H1 (cell line): ENCODE measurements around the gene TMEM178B. TPM values are rescaled to one million over a fixed set of nuclear protein-coding genes. Genes with fewer than 3 reads are reported as not detected.

Source experiments
- CTCF ChIA-PET: fragments of 300-600 bp; sonication (Branson Sonifier 250); formaldehyde crosslinking; loops from one replicate; lab custom pipeline; 2021; ENCODE audit not compliant: partially characterized antibody; lab: Charles Lee
- POLR2A ChIA-PET: fragments of 300-600 bp; sonication (Branson Sonifier 250); formaldehyde crosslinking; loops from one replicate; lab custom pipeline; 2021; ENCODE audit warnings: inconsistent platforms; ENCODE audit not compliant: partially characterized antibody; lab: Charles Lee
- DNase-seq, 2 experiments: peaks; one replicate each; pipeline versions ENCODE4 v3.0.0 to v3.0.0-alpha.2; 2010 to 2022; ENCODE audit warnings: low spot score in 2 of 2, low read depth in 1 of 2, mixed read lengths in 1 of 2
- FAIRE-seq: peaks from 2 replicates; lab custom pipeline; 2011; peaks lifted over from hg19 to GRCh38; lab: Jason Lieb, UNC
- H2AFZ ChIP-seq: 2 replicates; pipeline ENCODE4 v1.8.1; 2012; ENCODE audit warnings: low read length, inconsistent platforms
- H2AK5ac ChIP-seq: 2 replicates; pipeline ENCODE4 v1.6.1; 2013; ENCODE audit warnings: low read depth, low read length
- H2BK120ac ChIP-seq: replicated peaks from 2 replicates; pipeline ENCODE3; 2013; ENCODE audit warnings: low read depth, low read length, inconsistent platforms
- H2BK12ac ChIP-seq: 2 replicates; pipeline ENCODE4 v1.6.1; 2013; ENCODE audit warnings: low read depth, low read length
- H2BK15ac ChIP-seq: 2 replicates; pipeline ENCODE4 v1.6.1; 2013; ENCODE audit warnings: low read length
- H2BK20ac ChIP-seq: 2 replicates; pipeline ENCODE4 v1.6.1; 2013; ENCODE audit warnings: low read length
- H2BK5ac ChIP-seq: 2 replicates; pipeline ENCODE4 v1.6.1; 2013; ENCODE audit warnings: low read depth, low read length
- H3K14ac ChIP-seq: 2 replicates; pipeline ENCODE4 v1.6.1; 2013; ENCODE audit warnings: inconsistent platforms; ENCODE audit not compliant: insufficient read length
- H3K18ac ChIP-seq: 2 replicates; pipeline ENCODE4 v1.6.1; 2013; ENCODE audit warnings: low read length; ENCODE audit errors: extremely low read depth
- H3K23ac ChIP-seq: 2 replicates; pipeline ENCODE4 v1.6.1; 2013; ENCODE audit warnings: inconsistent platforms; ENCODE audit not compliant: insufficient read length
- H3K23me2 ChIP-seq: 2 replicates; pipeline ENCODE4 v1.6.1; 2013; ENCODE audit warnings: low read depth, low read length
- H3K27ac ChIP-seq: 2 replicates; pipeline ENCODE4 v1.6.1; 2011; ENCODE audit warnings: low read depth, low read length, inconsistent platforms
- H3K27me3 ChIP-seq, 4 experiments: replicated peaks in 1 of 4; 1 replicate in 1 of 4; 2 replicates in 3 of 4; pipeline versions ENCODE4 v1.6.1 to v1.8.1; 2011 to 2013; ENCODE audit warnings: low read length in 3 of 4, mild to moderate bottlenecking in 3 of 4, inconsistent platforms in 2 of 4, mixed read lengths in 2 of 4, moderate library complexity in 1 of 4; ENCODE audit not compliant: control insufficient read depth in 3 of 4, insufficient read depth in 3 of 4; ENCODE audit errors: extremely low read depth in 1 of 4
- H3K36me3 ChIP-seq, 4 experiments: 2 replicates each; pipeline versions ENCODE4 v1.6.1 to v1.8.1; 2011 to 2013; ENCODE audit warnings: mild to moderate bottlenecking in 4 of 4, low read length in 3 of 4, moderate library complexity in 2 of 4, control low read depth in 1 of 4, inconsistent platforms in 1 of 4; ENCODE audit not compliant: insufficient read depth in 4 of 4, control insufficient read depth in 2 of 4
- H3K4ac ChIP-seq: replicated peaks from 2 replicates; pipeline ENCODE3; 2013; ENCODE audit warnings: low read length, low read depth, mixed read lengths, inconsistent platforms; ENCODE audit not compliant: insufficient read length
- H3K4me1 ChIP-seq, 4 experiments: replicated peaks in 1 of 4; 1 replicate in 1 of 4; 2 replicates in 3 of 4; pipeline versions ENCODE4 v1.6.1 to v1.8.1; 2011 to 2013; ENCODE audit warnings: low read length in 3 of 4, inconsistent platforms in 2 of 4, mixed read lengths in 1 of 4; ENCODE audit not compliant: insufficient read depth in 4 of 4, control insufficient read depth in 3 of 4
- H3K4me2 ChIP-seq, 2 experiments: 2 replicates each; pipeline versions ENCODE4 v1.6.1 to v1.8.1; 2011 to 2013; ENCODE audit warnings: low read depth in 2 of 2, low read length in 2 of 2, control low read depth in 1 of 2, inconsistent platforms in 1 of 2, mild to moderate bottlenecking in 1 of 2; ENCODE audit not compliant: insufficient read depth in 1 of 2
- H3K4me3 ChIP-seq, 4 experiments: fragments of 200-600, 300-600 bp in 1 of 4; sonication (generic), shearing (Covaris generic), sonication (Bioruptor Twin) in 1 of 4; 2 replicates each; pipeline versions ENCODE4 v1.5.1 to v1.8.1; 2011 to 2016; ENCODE audit warnings: low read length in 4 of 4, low read depth in 3 of 4, control low read depth in 2 of 4, inconsistent platforms in 2 of 4, mild to moderate bottlenecking in 2 of 4, mixed read lengths in 1 of 4, moderate library complexity in 1 of 4; ENCODE audit not compliant: insufficient read depth in 2 of 4; ENCODE audit errors: extremely low read depth in 1 of 4
- H3K56ac ChIP-seq: replicated peaks from 2 replicates; pipeline ENCODE3; 2013; ENCODE audit warnings: low read depth, mild to moderate bottlenecking, mixed read lengths, low read length, inconsistent platforms; ENCODE audit not compliant: insufficient read length
- H3K79me1 ChIP-seq: 2 replicates; pipeline ENCODE4 v1.6.1; 2013; ENCODE audit warnings: low read depth, low read length, control low read depth
- H3K79me2 ChIP-seq, 2 experiments: 2 replicates each; pipeline versions ENCODE4 v1.6.1 to v1.8.1; 2012 to 2013; ENCODE audit warnings: low read length in 2 of 2, mild to moderate bottlenecking in 2 of 2, inconsistent platforms in 1 of 2; ENCODE audit not compliant: insufficient read depth in 2 of 2, control insufficient read depth in 1 of 2
- H3K9ac ChIP-seq, 4 experiments: replicated peaks in 1 of 4; 1 replicate in 1 of 4; 2 replicates in 3 of 4; pipeline versions ENCODE4 v1.6.1 to v1.8.1; 2011 to 2013; ENCODE audit warnings: low read depth in 3 of 4, low read length in 3 of 4, control low read depth in 2 of 4, mild to moderate bottlenecking in 2 of 4, moderate library complexity in 2 of 4, inconsistent platforms in 1 of 4; ENCODE audit errors: extremely low read depth in 1 of 4
- H3K9me3 ChIP-seq, 2 experiments: 2 replicates each; pipeline versions ENCODE4 v1.6.1 to v1.8.1; 2012 to 2013; ENCODE audit warnings: mild to moderate bottlenecking in 2 of 2, moderate library complexity in 2 of 2, control low read depth in 1 of 2, inconsistent platforms in 1 of 2, low read depth in 1 of 2, low read length in 1 of 2, mixed read lengths in 1 of 2; ENCODE audit not compliant: insufficient read depth in 2 of 2
- H4K20me1 ChIP-seq, 2 experiments: replicated peaks in 1 of 2; 2 replicates each; pipeline versions ENCODE3 to v1.8.1; 2011 to 2013; ENCODE audit warnings: inconsistent platforms in 2 of 2, low read length in 2 of 2, mild to moderate bottlenecking in 1 of 2; ENCODE audit not compliant: insufficient read depth in 2 of 2, control insufficient read depth in 1 of 2
- H4K5ac ChIP-seq: 2 replicates; pipeline ENCODE4 v1.6.1; 2013; ENCODE audit warnings: low read length, low read depth, mixed read lengths, inconsistent platforms; ENCODE audit not compliant: insufficient read length
- H4K8ac ChIP-seq: 2 replicates; pipeline ENCODE4 v1.8.0; 2013; ENCODE audit warnings: mild to moderate bottlenecking, moderate library complexity, low read length, inconsistent platforms; ENCODE audit not compliant: insufficient read depth; ENCODE audit errors: extremely low read depth
- H4K91ac ChIP-seq: replicated peaks from 2 replicates; pipeline ENCODE3; 2013; ENCODE audit warnings: low read length, mixed read lengths, inconsistent platforms; ENCODE audit not compliant: insufficient read length
- ASH2L ChIP-seq: fragments of 200-600, 300-600 bp; sonication (generic); IDR thresholded peaks from one replicate; pipeline ENCODE4 v1.7.1; 2017; ENCODE audit warnings: low read length
- CBX5 ChIP-seq: fragments of 300-800, 300-1000 bp; sonication (generic); IDR thresholded peaks from 2 replicates; pipeline ENCODE4 v1.7.1; 2016; ENCODE audit warnings: antibody characterized with exemption, low read length, low read depth
- GTF2F1 ChIP-seq: IDR thresholded peaks from 2 replicates; pipeline ENCODE4 v1.6.1; 2012; ENCODE audit warnings: low read depth, low read length, improper control_type of control experiment, borderline replicate concordance
- KDM5A ChIP-seq: fragments of 200-600 bp; IDR thresholded peaks from 2 replicates; pipeline ENCODE4 v1.7.1; 2012; ENCODE audit warnings: mild to moderate bottlenecking, low read length, inconsistent platforms, mixed read lengths
- MAFK ChIP-seq: IDR thresholded peaks from 2 replicates; pipeline ENCODE4 v1.6.1; 2012; ENCODE audit warnings: low read depth, mild to moderate bottlenecking, improper control_type of control experiment, low read length
- RXRA ChIP-seq: IDR thresholded peaks from 2 replicates; pipeline ENCODE4 v1.6.1; 2011; ENCODE audit warnings: low read depth, mild to moderate bottlenecking, low read length, moderate library complexity; ENCODE audit not compliant: insufficient read depth
- SP1 ChIP-seq: IDR thresholded peaks from 2 replicates; pipeline ENCODE4 v1.6.1; 2011; ENCODE audit warnings: low read depth, low read length
- SP4 ChIP-seq: IDR thresholded peaks from 2 replicates; pipeline ENCODE4 v1.6.1; 2012; ENCODE audit warnings: low read length, inconsistent platforms
- SRF ChIP-seq: IDR thresholded peaks from 2 replicates; pipeline ENCODE4 v1.6.1; 2011; ENCODE audit warnings: mild to moderate bottlenecking, low read depth, low read length, moderate library complexity
- TBP ChIP-seq: IDR thresholded peaks from 2 replicates; pipeline ENCODE4 v1.6.1; 2011; ENCODE audit warnings: low read depth, low read length, improper control_type of control experiment
- WGBS, 2 experiments: shearing (Covaris generic) in 1 of 2; methylation state at CpG; one replicate each; pipeline versions ENCODE4 v1.1.6 to v1.1.7; 2013 to 2015; ENCODE audit warnings: low lambda C conversion rate in 2 of 2, mixed read lengths in 2 of 2, inconsistent platforms in 1 of 2, low coverage in 1 of 2, missing lambda C conversion rate in 1 of 2; ENCODE audit not compliant: insufficient replicate concordance in 2 of 2, insufficient coverage in 1 of 2, insufficient read length in 1 of 2; ENCODE audit errors: extremely low coverage in 1 of 2, missing lambda C conversion rate in 1 of 2; 5-methylcytosine and 5-hydroxymethylcytosine counted together
- polyA plus RNA-seq, 7 experiments: library from polyadenylated mRNA; depleted of rRNA in 3 of 7; stranded (reverse) in 5 of 7; unstranded in 2 of 7; fragments of >200 nt in 5 of 7; fragments of 200-250 nt in 2 of 7; gene quantifications; 1 replicate in 5 of 7; 2 replicates in 1 of 7; 4 replicates in 1 of 7; pipeline versions ENCODE4 v1.2.1 to v1.2.3, GENCODE V29; 2011 to 2013; ENCODE audit warnings: missing spikeins in 2 of 7, mixed read lengths in 2 of 7
- total RNA-seq: library from RNA; stranded (reverse); fragmentation: NEBNext Ultra II Directional; extraction: Animal tissue kit (Norgen Biotek cat#: 25700); gene quantifications from 2 replicates; pipeline ENCODE4 v1.2.1, GENCODE V29; 2021

The TMEM178B gene
- total and polyA plus RNA-seq, 2 of the 8 experiments (the other 6 are each of a cell fraction or from before 2014, with no cell fraction given) = 5.3 to 18.1 TPM

- H2AK5ac ChIP-seq = no peak overlapping the region
- no peaks in the 10 kb centered on the region for H3K9me3 ChIP-seq
- no peak overlapping the region for H2BK12ac ChIP-seq
- H3K27ac ChIP-seq = no peak overlapping the region
- H3K4ac ChIP-seq = no peak overlapping the region
- no peak overlapping the region for H3K56ac ChIP-seq
- no peaks in the 10 kb centered on the region for H3K27me3 ChIP-seq
- H3K4me1 ChIP-seq = peaks cover 0 to 5% (median 0%) of the 10 kb centered on the region in 4 experiments; a peak in 1 of 7 replicates
- H3K79me1 ChIP-seq = no peaks in the 10 kb centered on the region
- H3K4me2 ChIP-seq = no peak overlapping the region
- H3K9ac ChIP-seq = no peak overlapping the region
- no peak for FAIRE-seq
- H2AFZ ChIP-seq = no peak overlapping the region
- H4K91ac ChIP-seq = no peak overlapping the region
- H4K8ac ChIP-seq = no peak overlapping the region
- H3K14ac ChIP-seq = no peak overlapping the region
- H4K20me1 ChIP-seq = peaks cover 0 to 2% of the 10 kb centered on the region in 2 experiments
- H2BK15ac ChIP-seq = no peak overlapping the region
- H4K5ac ChIP-seq = no peak overlapping the region
- H2BK20ac ChIP-seq = no peak overlapping the region
- H2BK120ac ChIP-seq = no peak overlapping the region
- H3K79me2 ChIP-seq = no peaks in the 10 kb centered on the region
- H3K18ac ChIP-seq = no peak overlapping the region
- H3K23ac ChIP-seq = no peak overlapping the region
- 92% methylated on average over 2 of the region's 2 CpGs; no CpG with 5 or more reads in 1 of the 2 experiments for WGBS, 2 experiments
- no peaks in the 10 kb centered on the region for H3K36me3 ChIP-seq
- no peak overlapping the region for H2BK5ac ChIP-seq
- ChIA-PET POLR2A (no interaction called here), CTCF (interaction anchor here (1.3 to 1.9 kb wide), 3 partner anchors 15 to 186 kb away, joined by 3 to 6 read pairs (median 3); no protein-coding TSS in a partner anchor)
- no peak for DNase-seq
- no peak overlapping the region for H3K4me3 ChIP-seq
- no peaks in the 10 kb centered on the region for H3K23me2 ChIP-seq
- TF ChIP-seq GTF2F1 (no peak), CBX5 (no peak), KDM5A (no peak), SP1 (no peak), MAFK (no peak), SRF (no peak), TBP (no peak), SP4 (no peak), RXRA (no peak), ASH2L (no peak)
Measured at GRCh38 chr7:141349804-141350203, 275.9 kb downstream of the TMEM178B start.
